Spleen (tissue), 11 donors: ENCODE results near the gene AKAP7. TPM values are rescaled to one million over a fixed set of nuclear protein-coding genes. Genes with fewer than 3 reads are reported as not detected.

ENCODE experiments used
- DNase-seq: peaks from one replicate; pipeline ENCODE4 v3.0.0-alpha.2; 2020
- H3K27ac ChIP-seq, 8 donors: fragments of 200-600 bp; sonication (generic) in 7 of 8; 1 replicate in 4 of 8; 2 replicates in 4 of 8; pipeline versions ENCODE4 v1.5.0 to v1.8.0; 2016 to 2021; ENCODE audit warnings: inconsistent platforms in 4 of 8, mild to moderate bottlenecking in 4 of 8, moderate library complexity in 1 of 8
- H3K27me3 ChIP-seq, 7 donors: fragments of 200-600 bp; sonication (generic) in 6 of 7; replicated peaks in 1 of 7; 1 replicate in 4 of 7; 2 replicates in 3 of 7; pipeline versions ENCODE4 v1.5.0 to v1.8.0; 2016 to 2021; ENCODE audit warnings: inconsistent platforms in 3 of 7, mild to moderate bottlenecking in 1 of 7
- H3K36me3 ChIP-seq, 6 donors: fragments of 200-600 bp; sonication (generic) in 5 of 6; 1 replicate in 4 of 6; 2 replicates in 2 of 6; pipeline versions ENCODE4 v1.5.0 to v1.8.0; 2016 to 2021; ENCODE audit warnings: inconsistent platforms in 2 of 6
- H3K4me1 ChIP-seq, 6 donors: fragments of 200-600 bp; sonication (generic) in 5 of 6; 1 replicate in 3 of 6; 2 replicates in 3 of 6; pipeline versions ENCODE4 v1.5.0 to v1.8.0; 2016 to 2021; ENCODE audit warnings: inconsistent platforms in 3 of 6
- H3K4me3 ChIP-seq, 8 donors: fragments of 200-600 bp; sonication (generic) in 7 of 8; 1 replicate in 4 of 8; 2 replicates in 4 of 8; pipeline versions ENCODE4 v1.5.0 to v1.8.0; 2016 to 2021; ENCODE audit warnings: inconsistent platforms in 4 of 8, mild to moderate bottlenecking in 4 of 8, moderate library complexity in 2 of 8
- H3K9me3 ChIP-seq, 8 donors: fragments of 200-600 bp; sonication (generic) in 7 of 8; 1 replicate in 4 of 8; 2 replicates in 4 of 8; pipeline versions ENCODE4 v1.5.0 to v1.8.0; 2016 to 2021; ENCODE audit warnings: inconsistent platforms in 4 of 8
- POLR2A ChIP-seq, 3 donors: fragments of 450-650 bp; IDR thresholded peaks; one replicate each; pipeline ENCODE4 v1.5.1; 2017; ENCODE audit warnings: antibody characterized with exemption in 3 of 3, mild to moderate bottlenecking in 1 of 3
- POLR2AphosphoS5 ChIP-seq, 3 donors: sonication (generic); formaldehyde crosslinking; IDR thresholded peaks; one replicate each; pipeline ENCODE4 v1.5.1; 2017; ENCODE audit warnings: antibody characterized with exemption in 3 of 3
- WGBS, 5 donors: extraction: QIAGEN DNeasy Blood & Tissue Kit in 3 of 5; methylation state at CpG; one replicate each; pipeline versions ENCODE4 v1.1.5 to v1.1.7; 2013 to 2018; 5-methylcytosine and 5-hydroxymethylcytosine counted together
- intact Hi-C: fragments of 100-400 bp; cut with DNase I; formaldehyde crosslinking; loops from one replicate; pipeline ENCODE4 v1.15.0; 2023; ENCODE audit warnings: low total_unique reads
- polyA plus RNA-seq, 3 donors: library from polyadenylated mRNA; stranded (reverse); fragments of 200-250 nt; gene quantifications; one replicate each; pipeline ENCODE4 v1.2.1, GENCODE V29; 2013
- total RNA-seq, 7 donors: library from RNA; depleted of rRNA in 3 of 7; stranded (reverse); fragments of >200 nt in 3 of 7; fragmentation: NEBNext Ultra II Directional in 4 of 7; extraction: Animal tissue kit (Norgen Biotek cat#: 25700) in 4 of 7; gene quantifications; one replicate each; pipeline versions ENCODE4 v1.1.0 to v1.2.1, GENCODE V29; 2016 to 2021
- TF ChIP-seq, protein P1 (sequence below), 11 experiments: fragments of 200-600 bp in 7 of 11; fragments of 450-650 bp in 4 of 11; sonication (generic) in 4 of 11; IDR thresholded peaks in 8 of 11; conservative IDR thresholded peaks in 3 of 11; 1 replicate in 7 of 11; 2 replicates in 4 of 11; pipeline versions ENCODE4 v1.4.0 to v1.8.0; 2016 to 2021; ENCODE audit warnings: antibody characterized with exemption in 11 of 11, inconsistent platforms in 4 of 11, mild to moderate bottlenecking in 1 of 11
- donor health status: healthy with polysubstance abuse.
- donor health status: DM: no; HTN: no; CAD: no; lungs with moderate emphysema.
- donor health status: DM: no; HTN: no; CAD: no.
- donor health status: Bipolar disorder and iron deficiency.
- donor health status: healthy.
- donor health status: DM: no; HTN: no; CAD: no.
- donor health status: DM: yes; HTN: yes; CAD: no.

The AKAP7 gene
- total and polyA plus RNA-seq, 10 donors: 6.6 to 23.8 (median 12.0) TPM

DNA sequence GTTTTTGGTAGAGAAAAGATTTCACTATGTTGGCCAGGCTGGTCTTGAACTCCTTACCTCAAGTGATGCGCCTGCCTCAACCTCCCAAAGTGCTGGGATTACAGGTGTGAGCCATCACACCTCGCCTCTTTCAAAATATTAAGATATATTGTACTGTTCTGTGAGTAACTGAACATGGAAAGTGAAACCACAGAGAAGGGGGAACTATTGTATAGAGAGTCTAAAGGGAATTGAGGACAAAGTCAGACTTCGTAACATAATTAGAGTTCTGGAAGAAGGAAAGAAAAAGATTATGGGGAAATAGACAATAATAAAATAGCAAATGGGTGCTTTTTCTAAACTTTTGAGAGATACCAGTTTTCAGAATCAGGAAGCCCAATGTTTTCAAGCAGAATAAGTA, 17.4 kb upstream of the AKAP7 start:
- TF ChIP-seq, protein P1, sequence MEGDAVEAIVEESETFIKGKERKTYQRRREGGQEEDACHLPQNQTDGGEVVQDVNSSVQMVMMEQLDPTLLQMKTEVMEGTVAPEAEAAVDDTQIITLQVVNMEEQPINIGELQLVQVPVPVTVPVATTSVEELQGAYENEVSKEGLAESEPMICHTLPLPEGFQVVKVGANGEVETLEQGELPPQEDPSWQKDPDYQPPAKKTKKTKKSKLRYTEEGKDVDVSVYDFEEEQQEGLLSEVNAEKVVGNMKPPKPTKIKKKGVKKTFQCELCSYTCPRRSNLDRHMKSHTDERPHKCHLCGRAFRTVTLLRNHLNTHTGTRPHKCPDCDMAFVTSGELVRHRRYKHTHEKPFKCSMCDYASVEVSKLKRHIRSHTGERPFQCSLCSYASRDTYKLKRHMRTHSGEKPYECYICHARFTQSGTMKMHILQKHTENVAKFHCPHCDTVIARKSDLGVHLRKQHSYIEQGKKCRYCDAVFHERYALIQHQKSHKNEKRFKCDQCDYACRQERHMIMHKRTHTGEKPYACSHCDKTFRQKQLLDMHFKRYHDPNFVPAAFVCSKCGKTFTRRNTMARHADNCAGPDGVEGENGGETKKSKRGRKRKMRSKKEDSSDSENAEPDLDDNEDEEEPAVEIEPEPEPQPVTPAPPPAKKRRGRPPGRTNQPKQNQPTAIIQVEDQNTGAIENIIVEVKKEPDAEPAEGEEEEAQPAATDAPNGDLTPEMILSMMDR (IDR thresholded peaks at IDR 0.05 in 8 of 11, conservative IDR thresholded peaks at IDR 0.05 in 3 of 11): no peak
- TF ChIP-seq POLR2AphosphoS5 (IDR thresholded peaks at IDR 0.05) (no peak), POLR2A (IDR thresholded peaks at IDR 0.05) (no peak)
- Histone ChIP-seq H3K36me3 (no peaks in the 10 kb centered on the region), H3K27me3 (no peaks in the 10 kb centered on the region), H3K9me3 (no peaks in the 10 kb centered on the region), H3K27ac (peak overlapping the region in 1 of 8 donors; percentile 19), H3K4me3 (no peak overlapping the region), H3K4me1 (peaks cover 0 to 15% (median 4%) of the 10 kb centered on the region in 6 donors)
- 62 to 73% (median 70%) methylated on average over 3 of the region's 3 CpGs for WGBS, 5 donors
- DNase-seq: no peak
- intact Hi-C loops: loop anchor here (5.0 kb wide), 1 partner anchor 231 kb away; no protein-coding TSS in a partner anchor

GRCh38 chr6:131122007-131122406, 13.3 kb upstream of the AKAP7 start:
- Histone ChIP-seq H3K9me3 (no peaks in the 10 kb centered on the region), H3K27ac (no peak overlapping the region), H3K4me3 (no peak overlapping the region), H3K4me1 (peaks cover 0 to 11% (median 3%) of the 10 kb centered on the region in 6 donors), H3K27me3 (no peaks in the 10 kb centered on the region), H3K36me3 (no peaks in the 10 kb centered on the region)
- WGBS, 5 donors: 54 to 87% (median 67%) methylated on average over 3 of the region's 3 CpGs
- intact Hi-C loops: no loop called here
- no peak for TF ChIP-seq POLR2AphosphoS5 (IDR thresholded peaks at IDR 0.05)
- TF ChIP-seq POLR2A (IDR thresholded peaks at IDR 0.05): no peak
- TF ChIP-seq, protein P1 (IDR thresholded peaks at IDR 0.05 in 8 of 11, conservative IDR thresholded peaks at IDR 0.05 in 3 of 11): no peak
- DNase-seq: no peak

DNA sequence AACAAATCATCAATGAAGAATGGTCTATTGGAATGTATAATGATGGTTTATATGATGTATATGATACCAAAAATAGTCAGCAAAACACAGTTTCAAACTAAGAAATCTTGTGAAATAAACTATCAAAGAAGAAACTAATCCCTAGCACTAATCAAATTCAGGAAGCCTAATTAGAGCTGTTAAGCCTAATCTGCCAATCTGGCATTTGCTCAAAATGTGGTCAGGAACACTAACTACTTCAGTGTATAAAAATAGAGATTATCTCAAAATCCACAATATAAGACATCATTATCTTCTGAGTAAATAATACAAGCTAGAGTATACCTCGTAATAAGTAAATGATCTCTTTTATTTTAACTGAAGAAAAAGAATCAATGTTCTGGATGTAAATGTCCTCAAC, 12.8 kb upstream of the AKAP7 start:
- no peak overlapping the region for H3K4me3 ChIP-seq
- no peaks in the 10 kb centered on the region for H3K27me3 ChIP-seq
- no peak overlapping the region for H3K27ac ChIP-seq
- H3K36me3 ChIP-seq: no peaks in the 10 kb centered on the region
- H3K9me3 ChIP-seq: no peaks in the 10 kb centered on the region
- intact Hi-C loops: no loop called here
- DNase-seq: no peak
- peaks cover 0 to 9% (median 3%) of the 10 kb centered on the region in 6 donors for H3K4me1 ChIP-seq
- 83 to 92% (median 90%) methylated on average over 1 of the region's 1 CpG for WGBS, 5 donors
- TF ChIP-seq POLR2A (IDR thresholded peaks at IDR 0.05): no peak
- no peak for TF ChIP-seq POLR2AphosphoS5 (IDR thresholded peaks at IDR 0.05)

GRCh38 chr6:131124336-131125071, 10.8 kb upstream of the AKAP7 start:
- TF ChIP-seq POLR2AphosphoS5 (IDR thresholded peaks at IDR 0.05) (no peak), POLR2A (IDR thresholded peaks at IDR 0.05) (no peak)
- TF ChIP-seq, protein P1 (IDR thresholded peaks at IDR 0.05 in 8 of 11, conservative IDR thresholded peaks at IDR 0.05 in 3 of 11): no peak
- no peak overlapping the region for H3K4me3 ChIP-seq
- H3K9me3 ChIP-seq: no peaks in the 10 kb centered on the region
- no peak for DNase-seq
- no peaks in the 10 kb centered on the region for H3K4me1 ChIP-seq
- 61 to 88% (median 68%) methylated on average over 3 of the region's 3 CpGs for WGBS, 5 donors
- intact Hi-C loops: no loop called here
- H3K27me3 ChIP-seq: no peaks in the 10 kb centered on the region
- no peaks in the 10 kb centered on the region for H3K36me3 ChIP-seq
- no peak overlapping the region for H3K27ac ChIP-seq
